ENCODE measurements around the gene NT5C1B.
"Not testable (repeated sequence)": the region's sequence is repeated elsewhere in the genome, so short reads cannot be mapped to it uniquely, and the experiment has no call there.

Gene NT5C1B

GRCh38 chr2:18589354-18589753 is at the start of gene NT5C1B:
Gene NT5C1B (minus strand): TSS chr2:18589569. CDS start chr2:18589468, 101 bp downstream.
- no peak within 1 kb of the TSS for H3K4me3 ChIP-seq (ENCODE audit: low read depth, low read length)
- DNase-seq (ENCODE audit: low read depth), result no peak
- TF ChIP-seq POLR2A (IDR thresholded peaks at IDR 0.05; ENCODE audit: extremely low read depth, insufficient read length) (no peak), MYC (IDR thresholded peaks at IDR 0.05; ENCODE audit: low read depth, low read length) (no peak), CTCF (IDR thresholded peaks at IDR 0.05; ENCODE audit: low read depth, low read length) (no peak), MAX (IDR thresholded peaks at IDR 0.05; ENCODE audit: low read depth, low read length) (no peak)

- TF ChIP-seq POLR2A (IDR thresholded peaks at IDR 0.05; ENCODE audit: extremely low read depth, insufficient read length), result no peak
- no peak for TF ChIP-seq CTCF (IDR thresholded peaks at IDR 0.05; ENCODE audit: low read depth, low read length)
- TF ChIP-seq MAX (IDR thresholded peaks at IDR 0.05; ENCODE audit: low read depth, low read length), result no peak
- no peak for TF ChIP-seq MYC (IDR thresholded peaks at IDR 0.05; ENCODE audit: low read depth, low read length)
- no peak for DNase-seq (ENCODE audit: low read depth)
- H3K4me3 ChIP-seq (ENCODE audit: low read depth, low read length), result no peak overlapping the region
Measured at GRCh38 chr2:18637196-18637595, 47.8 kb upstream of the NT5C1B start.

GRCh38 chr2:18632699-18633098 is 43.3 kb upstream of the NT5C1B start:
- not testable (repeated sequence) for H3K4me3 ChIP-seq (ENCODE audit: low read depth, low read length); DNase-seq (ENCODE audit: low read depth)

- DNase-seq (ENCODE audit: low read depth), result no peak
- H3K4me3 ChIP-seq (ENCODE audit: low read depth, low read length), result no peak overlapping the region
- no peak for TF ChIP-seq MYC (IDR thresholded peaks at IDR 0.05; ENCODE audit: low read depth, low read length)
- TF ChIP-seq MAX (IDR thresholded peaks at IDR 0.05; ENCODE audit: low read depth, low read length), result no peak
- no peak for TF ChIP-seq CTCF (IDR thresholded peaks at IDR 0.05; ENCODE audit: low read depth, low read length)
- no peak for TF ChIP-seq POLR2A (IDR thresholded peaks at IDR 0.05; ENCODE audit: extremely low read depth, insufficient read length)
Measured at GRCh38 chr2:18630941-18631340, 41.6 kb upstream of the NT5C1B start.

- no peak for DNase-seq (ENCODE audit: low read depth)
- no peak overlapping the region for H3K4me3 ChIP-seq (ENCODE audit: low read depth, low read length)
- no peak for TF ChIP-seq POLR2A (IDR thresholded peaks at IDR 0.05; ENCODE audit: extremely low read depth, insufficient read length)
- TF ChIP-seq MAX (IDR thresholded peaks at IDR 0.05; ENCODE audit: low read depth, low read length), result no peak
- no peak for TF ChIP-seq CTCF (IDR thresholded peaks at IDR 0.05; ENCODE audit: low read depth, low read length)
- TF ChIP-seq MYC (IDR thresholded peaks at IDR 0.05; ENCODE audit: low read depth, low read length), result no peak
Measured at GRCh38 chr2:18630541-18630940, 41.2 kb upstream of the NT5C1B start.

- TF ChIP-seq POLR2A (IDR thresholded peaks at IDR 0.05; ENCODE audit: extremely low read depth, insufficient read length), result no peak
- no peak for TF ChIP-seq CTCF (IDR thresholded peaks at IDR 0.05; ENCODE audit: low read depth, low read length)
- TF ChIP-seq MAX (IDR thresholded peaks at IDR 0.05; ENCODE audit: low read depth, low read length), result no peak
- no peak overlapping the region for H3K4me3 ChIP-seq (ENCODE audit: low read depth, low read length)
- DNase-seq (ENCODE audit: low read depth), result no peak
Measured at GRCh38 chr2:18630101-18630500, 40.7 kb upstream of the NT5C1B start.

Measured in NB4 (cell line).